Measurements from ENCODE around the gene GPX4.
A peak's percentile ranks its signal among the peaks of the same experiment; 100 is the strongest.

The GPX4 gene

DNA sequence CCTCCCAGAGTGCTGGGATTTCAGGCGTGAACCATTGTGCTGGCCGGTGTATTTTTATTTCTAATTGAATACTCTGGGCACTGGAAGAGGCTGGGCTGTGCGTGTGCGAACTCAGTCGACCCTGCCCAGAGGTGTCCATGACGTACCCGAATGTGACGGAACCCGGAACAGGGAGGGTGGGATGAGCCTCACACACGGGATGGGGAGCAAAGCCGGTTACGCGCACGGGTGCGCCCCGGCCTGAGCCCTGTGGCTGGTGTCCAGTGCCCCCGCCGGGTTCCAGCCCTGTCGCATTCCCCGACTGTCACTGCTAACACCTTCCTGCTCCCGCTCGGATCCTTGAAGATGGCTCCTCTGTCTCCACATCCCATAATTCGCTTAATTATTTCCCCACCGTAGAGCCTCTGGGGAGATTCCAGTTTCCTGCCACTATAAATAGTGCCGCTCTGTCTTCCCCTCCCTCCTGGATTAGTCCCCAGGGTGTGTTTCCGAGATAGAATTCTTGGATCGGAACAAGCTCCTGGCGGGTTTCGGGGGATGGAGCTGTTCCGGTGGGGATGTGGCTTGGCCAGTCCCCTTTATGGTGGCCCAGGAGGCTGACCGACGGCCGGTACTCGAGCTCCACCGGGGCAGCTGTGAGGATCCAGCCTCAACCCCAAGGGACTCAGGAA lies 48.3 kb downstream of the GPX4 start:
- no peak for DNase-seq

DNA sequence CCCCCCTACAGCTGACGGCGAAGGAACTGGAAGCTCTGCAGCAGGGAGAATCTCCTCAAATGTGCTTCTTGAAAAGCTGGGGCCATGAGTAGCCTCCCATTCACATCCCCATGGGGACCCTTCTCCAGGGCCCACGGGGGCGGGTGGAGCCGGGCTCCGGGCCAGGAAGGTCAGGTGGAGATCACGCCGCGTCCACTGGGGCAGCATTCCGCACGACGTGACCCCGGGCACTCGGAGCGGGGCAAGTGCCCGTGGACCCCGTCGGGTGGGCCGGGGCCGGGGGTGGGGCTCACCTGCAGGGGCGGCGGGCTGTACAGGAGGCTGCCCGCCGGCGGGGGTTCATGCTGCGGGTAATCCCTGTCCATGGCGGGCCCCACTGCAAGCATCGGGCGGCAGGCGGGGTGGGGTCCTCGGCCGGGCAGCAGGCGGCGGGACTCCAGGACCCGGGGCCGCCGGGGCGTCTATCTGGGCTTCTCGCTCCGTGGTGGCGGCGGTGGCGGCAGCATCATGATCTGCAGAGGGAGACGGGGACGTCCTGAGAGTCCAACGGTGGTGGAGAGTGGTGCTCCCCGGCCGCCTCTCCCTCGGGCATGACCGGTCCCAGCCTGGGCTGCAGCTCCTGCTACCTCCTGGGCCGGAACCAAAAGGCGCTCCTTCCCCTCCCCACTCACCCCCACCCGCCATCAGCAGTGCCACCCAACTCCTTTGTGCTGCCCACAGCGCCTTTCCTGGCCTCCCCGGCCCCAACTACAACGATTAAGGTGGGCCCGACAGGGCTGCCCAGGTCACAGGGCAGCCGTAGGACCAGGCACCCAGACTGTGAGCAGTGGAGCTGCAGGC lies 50.3 kb downstream of the GPX4 start:
- no peak for DNase-seq

DNA sequence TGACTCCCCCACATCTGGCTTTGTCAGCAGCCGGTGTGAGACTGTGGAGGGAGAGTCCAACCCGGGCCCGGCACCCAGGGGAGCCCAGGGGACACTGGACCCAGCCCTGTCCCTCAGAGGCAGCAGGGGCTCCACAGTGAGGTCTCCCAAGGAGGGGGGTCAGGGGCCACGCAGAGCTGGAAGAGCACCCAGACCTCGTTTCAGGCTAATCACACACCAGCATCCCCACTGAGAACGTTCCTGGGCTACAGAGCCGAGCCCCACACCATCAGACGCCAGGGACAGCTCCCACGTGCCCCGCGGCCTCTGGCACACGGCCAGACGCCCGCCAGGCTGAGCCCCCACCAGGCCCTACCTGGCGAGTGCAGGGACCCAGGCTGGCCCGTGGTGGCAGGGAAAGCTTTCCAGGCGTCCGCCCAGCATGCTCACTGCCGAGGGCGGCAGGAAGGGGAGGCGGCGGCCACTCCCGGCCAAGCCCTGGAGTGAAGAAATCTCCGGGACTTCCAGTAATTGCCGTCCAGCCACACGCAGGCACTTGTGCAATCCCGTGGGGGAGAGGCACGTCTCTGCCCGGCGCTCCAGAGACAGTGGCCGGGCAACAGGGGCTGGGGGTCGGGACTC lies 51.0 kb downstream of the GPX4 start:
- DNase-seq: peak; percentile 56

DNA sequence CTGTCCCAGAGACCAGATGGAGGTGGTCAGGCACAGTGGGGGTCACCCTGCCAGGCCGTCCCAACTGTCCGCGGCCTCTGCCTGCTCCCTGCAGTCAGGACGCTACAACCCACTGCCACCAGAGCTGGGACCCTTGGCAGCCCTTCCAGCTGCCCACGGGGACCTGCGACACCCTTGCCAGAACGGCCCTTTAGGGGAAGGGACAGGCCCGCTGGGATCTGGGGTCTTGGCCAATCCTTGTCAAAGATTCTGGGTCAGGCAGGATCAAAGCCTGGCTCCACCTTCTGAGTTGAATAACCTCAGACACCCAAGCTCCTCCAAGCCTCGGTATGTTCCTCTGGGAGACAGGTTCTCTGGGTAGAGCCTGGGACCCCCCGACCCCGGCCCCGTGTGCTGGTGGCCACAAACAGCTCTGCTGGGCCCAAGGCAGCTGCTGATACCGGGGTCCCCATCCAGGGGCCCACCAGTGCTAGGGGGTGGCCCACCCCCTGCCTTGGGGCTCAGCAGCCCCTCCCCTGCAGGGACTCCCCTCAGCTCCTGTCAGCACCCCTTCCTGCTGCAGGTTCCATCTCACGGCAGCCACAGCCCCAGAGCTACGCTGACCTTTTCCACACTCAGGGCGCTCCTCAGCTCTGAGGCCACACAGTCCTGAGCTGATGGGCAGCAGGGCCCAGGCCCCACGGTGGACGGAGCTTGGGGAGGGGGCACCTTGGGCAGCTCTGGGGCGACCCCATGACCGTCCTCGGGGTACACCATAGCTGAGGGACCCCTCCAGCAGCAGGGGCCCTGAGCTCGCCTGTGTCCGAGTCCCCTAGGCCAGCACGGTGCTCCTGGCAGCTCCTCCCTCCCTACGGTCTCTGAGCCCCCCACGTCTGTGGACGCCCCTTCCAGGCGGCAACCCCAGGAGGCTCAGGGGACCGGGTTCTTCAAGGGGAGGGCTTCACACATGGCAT lies 51.8 kb downstream of the GPX4 start:
- DNase-seq: no peak

All from CD4-positive, alpha-beta T cell treated with Interleukin-15 for 1 hour (primary cell).